Activated CD4-positive, CD25-positive, alpha-beta regulatory T cell treated with anti-CD3 and anti-CD28 coated beads, Interleukin-2, amount 50 U/mL, for 24 hours (primary cell): ENCODE measurements around the gene SEMA3C.

Source experiments
- ATAC-seq, 2 donors: fragments of 150-1000 bp; cut with Tn5 transposase; one replicate each; pipeline ENCODE4 v1.10.0; 2021; ENCODE audit warnings: mild to moderate bottlenecking in 1 of 2, moderate library complexity in 1 of 2

Gene SEMA3C

DNA sequence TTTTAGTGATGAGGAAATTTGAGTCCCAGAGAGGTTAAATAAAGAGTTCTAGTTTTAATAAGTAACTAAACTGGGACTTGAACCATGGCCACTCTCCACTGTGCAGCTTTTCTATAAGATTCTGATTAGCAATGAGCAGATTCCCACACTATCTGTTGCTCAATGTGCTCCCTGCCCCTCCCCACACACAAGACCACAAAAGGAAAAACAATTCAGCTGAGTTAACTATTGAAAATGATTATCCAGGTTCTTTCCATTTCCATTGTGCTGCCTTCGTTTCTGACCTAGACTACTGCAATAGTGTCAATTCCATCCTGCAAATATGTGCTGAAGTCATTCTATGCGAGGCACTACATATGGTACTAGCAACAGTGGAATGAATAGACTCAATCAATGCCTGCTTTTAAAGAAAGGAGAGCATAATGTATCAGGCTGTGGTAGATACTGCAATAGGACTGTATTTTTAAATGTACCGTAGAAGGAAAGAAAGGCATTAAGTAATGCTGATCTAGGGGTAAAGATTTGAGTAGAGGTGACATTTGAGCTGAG is 97.0 kb downstream of the SEMA3C start:
- no peak for ATAC-seq

DNA sequence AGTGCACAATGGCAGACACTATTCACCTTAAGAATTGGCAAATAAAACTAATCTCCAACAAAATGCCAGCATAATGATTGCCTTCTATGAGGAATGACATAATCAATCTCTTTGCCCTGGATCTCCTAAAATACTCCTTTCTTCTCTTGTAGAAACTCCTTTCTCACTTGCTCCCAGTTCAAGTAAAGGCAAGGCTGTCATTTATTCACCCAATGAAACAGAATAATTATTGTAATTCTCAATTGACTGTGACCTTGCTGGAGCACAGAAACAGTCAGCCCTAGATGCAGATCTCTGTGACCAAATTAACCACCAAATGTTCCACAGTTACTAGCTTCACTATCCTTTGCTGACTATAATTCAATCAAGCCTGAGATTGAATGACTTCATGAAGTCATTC is 99.3 kb downstream of the SEMA3C start:
- no peak for ATAC-seq

DNA sequence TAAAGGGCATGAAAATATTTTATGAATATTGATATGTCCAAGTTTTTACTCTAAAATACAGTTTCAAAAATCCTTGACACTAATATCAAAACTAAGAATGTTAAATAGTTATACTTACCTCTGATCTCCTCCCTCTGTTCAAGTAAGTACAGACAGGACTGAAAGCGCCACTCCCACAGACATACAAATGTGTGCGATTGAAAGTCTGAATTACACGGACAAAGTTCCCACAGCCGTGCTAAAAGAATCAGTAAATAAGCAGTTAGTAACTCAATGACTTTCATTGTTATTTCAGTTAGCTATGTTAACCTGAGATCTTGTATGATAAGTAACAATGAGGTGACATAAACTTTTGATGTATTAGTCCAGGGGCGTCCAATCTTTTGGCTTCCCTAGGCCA is 100.7 kb downstream of the SEMA3C start:
- no peak for ATAC-seq

DNA sequence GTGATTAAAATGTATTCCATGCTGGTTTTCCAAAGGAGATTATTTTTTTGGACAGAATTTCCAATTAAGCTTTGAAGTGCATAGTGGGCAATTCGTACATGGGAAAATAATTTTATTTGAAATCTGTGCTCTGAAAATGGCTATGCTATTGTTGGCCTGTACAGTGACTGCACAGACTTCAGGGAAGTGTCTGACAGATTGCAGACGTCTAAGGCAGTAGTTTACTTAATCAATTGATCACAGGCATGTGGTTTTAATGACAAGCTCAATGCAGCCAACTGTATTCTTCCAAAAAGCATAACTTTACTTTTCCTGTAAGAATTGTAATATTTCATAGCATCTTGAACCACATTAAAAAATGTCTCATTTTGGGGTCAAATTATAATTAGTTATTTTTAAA is 102.0 kb downstream of the SEMA3C start:
- ATAC-seq = no peak

DNA sequence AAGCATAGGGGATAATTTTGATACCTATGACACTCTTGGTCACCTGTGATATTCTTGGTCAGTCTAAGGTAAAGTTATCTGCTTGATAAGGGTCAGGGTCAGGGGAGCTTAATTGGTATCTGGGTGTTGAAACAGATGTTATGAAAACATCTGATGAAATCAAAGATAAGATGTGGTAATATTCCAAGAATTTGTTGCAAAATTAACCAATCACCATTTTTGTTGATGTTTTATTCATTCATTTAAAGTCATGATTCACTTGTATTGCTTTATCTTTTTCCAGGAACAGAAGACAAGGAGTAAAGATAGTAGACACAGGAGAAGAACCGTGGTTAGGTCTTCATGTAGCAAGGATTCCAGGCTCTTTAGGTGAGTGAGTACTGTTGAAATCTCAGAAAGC is 103.1 kb downstream of the SEMA3C start:
- no peak for ATAC-seq

DNA sequence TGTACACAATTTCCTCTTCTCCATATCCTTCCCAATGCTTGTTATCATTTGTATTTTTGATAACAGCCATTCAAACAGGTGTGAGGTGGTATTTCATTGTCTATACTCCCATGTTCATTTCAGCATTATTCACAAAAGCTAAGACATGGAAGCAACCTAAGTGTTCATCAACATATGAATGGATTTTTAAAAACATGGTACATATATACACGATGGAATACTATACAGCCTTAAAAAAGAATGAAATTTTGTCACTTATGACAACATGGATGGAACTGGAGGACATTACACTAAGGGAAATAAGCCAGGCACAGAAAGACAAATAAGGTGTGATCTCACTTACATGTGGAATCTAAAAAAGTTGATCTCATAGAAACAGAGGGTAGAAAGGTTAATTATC is 109.3 kb downstream of the SEMA3C start:
- no peak for ATAC-seq

DNA sequence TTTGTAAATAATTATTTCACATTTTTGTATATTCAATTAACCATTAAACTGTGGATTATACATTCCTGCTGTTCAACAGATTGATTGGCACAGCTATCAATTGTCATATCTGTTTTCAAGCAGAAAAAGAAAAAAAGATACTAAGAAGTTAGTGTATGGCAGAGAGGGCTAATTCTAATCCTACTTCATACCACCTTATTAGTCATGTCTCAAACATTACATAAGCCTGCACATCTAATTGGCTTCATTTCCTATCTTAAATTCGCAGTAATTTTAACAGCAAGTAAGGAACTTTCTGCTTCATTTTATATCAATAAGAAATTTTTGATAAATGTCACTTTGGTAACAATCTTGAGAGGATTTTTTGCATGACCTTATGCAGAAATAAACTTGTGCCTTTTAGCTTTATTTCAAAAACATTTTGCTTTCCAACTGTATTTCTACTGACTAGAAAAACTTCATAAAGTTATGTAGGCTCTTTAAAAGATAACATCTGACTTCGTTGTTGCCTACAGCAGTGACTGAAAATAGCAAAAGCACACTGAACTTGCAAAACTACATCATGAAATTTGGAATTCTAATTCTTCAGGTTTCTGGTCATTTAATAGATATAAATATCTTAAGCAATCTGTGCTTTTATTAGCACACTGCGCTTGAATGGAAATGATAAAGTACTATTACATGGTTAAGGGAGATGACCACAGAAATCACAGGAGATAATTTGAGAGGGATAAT is 111.5 kb downstream of the SEMA3C start:
- no peak for ATAC-seq

DNA sequence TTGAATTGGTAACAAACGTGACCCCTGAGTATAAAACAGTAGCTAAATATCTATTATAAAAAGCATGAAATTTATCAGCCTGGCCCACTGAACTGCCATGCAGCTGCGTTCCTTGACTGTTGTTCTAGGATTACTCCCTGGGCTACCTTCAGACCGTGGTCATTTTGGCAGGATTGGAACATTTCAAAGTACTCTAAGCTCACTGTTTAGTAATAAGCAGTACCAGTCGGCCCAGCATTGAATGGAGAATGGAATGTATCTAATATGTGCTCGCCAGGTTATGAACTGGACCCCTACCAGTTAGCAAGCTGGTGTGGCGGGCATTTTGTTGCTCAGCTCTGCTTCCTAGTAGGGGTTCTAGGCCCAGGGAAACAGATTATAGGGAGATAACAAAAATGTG is 112.2 kb downstream of the SEMA3C start:
- no peak for ATAC-seq

DNA sequence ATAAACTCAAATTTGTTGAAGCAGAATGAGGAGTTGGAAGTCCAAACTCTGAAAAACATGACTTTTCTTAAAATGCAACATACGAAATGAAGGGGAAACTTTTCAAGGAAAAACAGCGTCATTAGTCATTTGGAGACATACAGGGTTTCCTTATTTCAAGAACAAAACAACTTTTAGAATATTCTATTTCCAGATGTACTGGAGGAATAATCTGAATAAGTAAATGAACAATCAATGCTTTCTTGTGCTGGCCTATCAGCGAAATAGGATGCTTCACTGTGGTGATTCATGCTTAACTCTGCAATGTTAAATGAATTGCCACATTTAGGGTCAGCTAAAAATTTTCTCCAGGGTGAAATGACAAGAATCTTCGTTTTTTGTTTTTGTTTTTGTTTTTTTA is 114.3 kb downstream of the SEMA3C start:
- no peak for ATAC-seq

DNA sequence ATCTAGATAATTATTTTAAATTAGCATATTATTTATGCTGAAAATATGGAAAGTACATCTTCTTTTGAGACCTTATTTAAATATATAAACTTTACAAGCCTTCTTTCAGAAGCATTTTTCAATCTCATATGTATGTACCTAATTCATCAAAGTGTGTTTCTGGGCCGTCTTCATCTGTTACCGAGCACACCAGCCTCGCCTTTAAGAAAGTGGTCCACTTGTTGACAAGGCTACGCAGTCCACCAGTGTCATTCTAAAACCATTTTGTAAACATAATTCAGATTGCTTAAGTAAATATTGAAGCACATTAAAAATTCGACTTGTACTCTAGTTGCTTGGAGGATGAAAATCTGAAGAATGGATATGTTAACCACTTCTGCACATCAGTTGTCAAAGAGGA is 116.3 kb downstream of the SEMA3C start:
- no peak for ATAC-seq

DNA sequence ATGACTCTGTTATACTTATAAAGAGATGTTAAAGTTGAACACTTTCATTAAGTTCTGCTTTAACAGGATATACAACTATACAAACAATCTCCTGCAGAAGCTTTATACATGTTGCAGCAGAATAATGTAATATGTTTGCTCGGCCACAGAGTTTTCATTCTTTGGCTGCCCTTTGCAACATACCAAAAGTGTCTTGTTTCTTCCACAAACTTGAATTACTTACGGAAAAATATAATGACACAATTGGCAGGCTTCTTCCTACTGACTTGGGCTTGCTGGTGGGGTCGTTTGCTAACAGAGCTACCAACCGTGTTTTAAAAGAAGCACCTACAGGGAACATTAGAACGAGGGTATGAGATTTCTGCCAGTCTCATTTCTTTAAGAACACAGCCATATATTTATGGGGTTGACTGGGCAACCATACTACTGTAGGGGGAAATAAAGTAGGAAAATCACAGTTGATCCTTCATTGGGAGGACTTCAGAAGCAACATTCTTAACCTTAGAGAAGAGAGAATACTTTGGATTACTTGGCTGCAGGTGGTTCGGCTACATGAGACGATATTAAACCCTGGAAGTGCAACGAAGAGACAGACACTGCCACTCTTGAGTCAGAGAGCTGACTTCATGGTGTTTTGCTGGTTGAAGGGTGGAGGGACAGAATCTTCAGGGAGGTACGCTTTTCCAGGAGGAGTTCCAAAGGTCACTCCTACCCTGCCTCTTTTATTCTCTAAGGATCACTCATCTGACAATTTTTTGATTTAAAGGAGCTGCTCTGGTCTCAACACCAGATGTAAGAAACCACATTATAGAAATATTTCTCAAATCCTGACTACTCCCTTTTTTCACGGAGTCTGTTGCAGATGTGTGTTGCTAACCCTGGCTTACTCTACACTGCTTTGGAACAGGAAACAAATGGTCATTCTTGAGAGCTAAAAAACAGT is 123.9 kb downstream of the SEMA3C start:
- ATAC-seq = no peak

DNA sequence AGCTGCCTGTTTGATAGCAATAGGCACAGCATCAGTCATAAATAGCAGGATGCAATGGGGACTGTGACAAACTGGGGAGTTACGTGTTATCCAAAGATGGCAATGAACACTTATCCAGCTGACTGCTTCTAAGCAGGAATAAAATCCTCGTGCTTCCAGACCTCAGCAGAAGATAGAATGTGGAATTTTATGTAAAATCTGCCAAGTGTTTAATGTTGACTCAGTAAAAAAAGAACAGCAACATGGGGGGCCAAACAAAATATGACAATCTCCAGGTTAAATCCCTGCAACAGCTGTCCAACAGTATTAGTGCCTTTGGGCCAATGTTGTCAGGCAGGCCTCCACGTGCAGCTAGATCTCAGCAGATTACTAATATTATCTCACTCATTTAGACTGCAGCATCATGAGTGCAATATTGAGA is 127.3 kb downstream of the SEMA3C start:
- no peak for ATAC-seq

DNA sequence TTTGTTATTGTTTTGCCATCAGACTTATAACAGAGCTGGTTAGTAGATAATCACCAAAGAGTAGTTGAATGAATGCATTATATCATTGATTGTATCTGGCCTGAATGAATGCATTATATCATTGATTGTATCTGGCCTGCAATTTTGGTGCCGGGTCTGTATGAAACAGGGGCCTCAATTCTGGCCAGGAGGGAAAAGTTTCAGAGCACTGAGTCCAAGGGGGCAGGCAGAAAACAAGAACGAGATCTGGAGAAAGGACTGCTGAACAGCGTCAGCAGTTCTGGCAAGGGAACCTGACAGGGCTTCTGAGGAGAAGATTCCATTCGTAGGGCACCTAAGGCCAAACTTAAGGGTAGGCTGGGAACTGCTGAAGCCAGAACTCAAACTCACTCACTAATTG is 128.0 kb downstream of the SEMA3C start:
- ATAC-seq = no peak

DNA sequence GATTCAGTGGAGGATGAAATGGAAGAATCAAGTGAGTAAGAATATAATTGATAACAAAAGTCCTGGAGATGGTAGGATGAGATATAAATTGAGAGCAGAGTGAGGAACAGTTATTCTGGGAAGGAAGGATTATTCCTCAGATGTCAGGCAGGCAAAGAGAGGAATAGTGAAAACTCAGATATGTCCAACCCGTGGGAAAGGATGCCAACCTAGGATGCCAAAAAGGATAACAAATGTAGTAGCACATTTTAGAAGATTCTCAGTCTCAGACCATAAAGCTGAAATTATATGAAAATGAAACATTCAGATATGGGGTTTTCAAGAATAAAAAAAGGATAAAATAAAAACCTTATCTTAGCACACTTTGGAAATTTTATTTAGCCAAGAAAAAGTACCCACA is 131.1 kb downstream of the SEMA3C start:
- ATAC-seq = no peak

DNA sequence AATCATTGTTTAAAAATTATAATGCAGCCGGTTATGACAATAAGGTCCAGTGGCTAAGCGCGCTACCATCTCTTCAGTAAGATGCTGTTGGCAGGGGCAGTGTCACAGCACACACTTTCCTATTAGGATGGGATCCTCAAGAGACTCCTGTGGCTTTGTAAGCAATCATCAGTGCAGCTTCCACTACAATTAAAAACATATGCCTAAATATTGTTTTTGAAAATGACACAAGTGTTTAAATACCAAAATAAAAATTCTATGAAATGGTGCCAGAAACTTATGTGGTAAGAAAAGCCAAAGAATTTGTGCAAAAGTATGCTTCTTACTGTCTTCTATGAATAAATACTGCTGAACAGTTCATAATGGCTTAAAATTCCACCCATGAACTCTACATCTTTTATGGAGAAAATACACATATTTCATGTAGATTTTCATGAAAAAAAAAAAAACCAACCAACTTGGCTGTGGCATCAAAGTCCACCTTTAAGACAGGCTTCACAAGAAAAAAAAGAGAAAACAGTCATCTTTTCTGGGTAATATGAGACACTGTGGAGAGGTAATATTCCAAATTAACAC is 132.8 kb downstream of the SEMA3C start:
- no peak for ATAC-seq

DNA sequence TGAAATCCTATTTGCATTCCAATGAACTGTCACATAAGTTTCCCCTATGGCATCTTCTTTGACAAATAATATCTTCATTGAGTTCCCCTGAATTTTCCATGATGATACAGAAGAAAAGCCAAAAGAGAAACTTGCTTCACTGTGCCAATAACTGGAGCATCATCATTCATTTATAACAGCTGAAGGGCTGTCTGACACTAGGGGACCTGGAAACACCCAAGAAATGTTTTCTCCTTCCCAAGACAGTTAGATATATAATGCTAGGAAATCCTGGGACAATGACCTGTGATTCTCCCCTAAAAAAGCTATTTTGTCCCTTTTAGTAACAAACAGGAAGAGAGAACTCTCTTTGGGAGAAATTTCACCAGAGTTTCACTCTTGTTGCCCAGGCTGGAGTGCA is 133.6 kb downstream of the SEMA3C start:
- no peak for ATAC-seq

DNA sequence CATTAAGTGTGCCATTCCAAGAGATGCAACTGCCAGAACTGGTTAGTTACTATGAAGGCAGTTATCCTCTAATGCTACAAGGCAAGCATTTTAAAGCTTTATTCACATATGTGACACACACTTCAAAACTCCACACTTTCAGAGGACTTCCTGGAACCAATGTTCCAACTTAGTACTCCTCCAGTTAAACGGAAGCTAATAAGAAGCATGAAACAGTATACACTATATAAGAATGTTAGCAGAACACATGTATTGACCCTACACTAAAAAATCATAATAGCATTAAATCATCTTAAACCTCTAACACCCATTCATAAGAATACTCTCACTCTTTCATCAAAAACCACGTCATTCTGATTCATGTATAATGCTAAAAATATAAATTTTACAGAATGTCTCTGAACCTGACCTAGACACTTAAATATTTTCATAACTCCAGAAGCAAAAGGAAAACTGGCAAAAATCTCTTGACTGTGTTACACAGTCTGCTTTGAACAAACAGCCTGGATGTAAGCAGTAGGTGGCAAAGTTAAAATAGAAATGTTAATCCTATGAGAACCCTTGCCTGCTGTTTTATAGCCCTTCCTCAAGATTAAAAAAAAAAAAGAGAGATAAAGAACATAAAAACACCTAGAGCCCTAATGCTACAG is 135.0 kb downstream of the SEMA3C start:
- no peak for ATAC-seq

DNA sequence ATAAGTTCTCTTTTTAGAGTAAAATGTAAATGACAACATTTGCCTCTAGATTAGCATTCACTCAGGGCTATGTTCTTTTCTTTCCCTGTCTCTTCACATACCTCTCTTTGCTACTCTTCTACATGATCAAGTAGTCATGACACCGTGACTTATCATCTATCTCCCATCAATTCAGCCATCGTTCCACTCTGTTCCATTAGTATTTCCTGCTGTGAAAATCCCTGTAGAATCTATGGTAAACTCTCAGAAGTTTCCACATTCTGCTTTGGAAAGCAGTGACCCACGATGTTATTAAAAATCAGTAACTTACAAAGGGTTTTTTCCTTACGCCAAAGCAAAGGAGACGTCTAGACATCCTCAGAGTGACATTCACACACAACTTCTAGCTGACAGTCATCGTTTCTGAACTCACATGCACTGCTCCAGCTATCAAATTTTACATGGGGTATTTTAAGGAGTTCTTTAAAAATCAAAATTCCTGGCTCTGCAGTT is 135.6 kb downstream of the SEMA3C start:
- no peak for ATAC-seq

DNA sequence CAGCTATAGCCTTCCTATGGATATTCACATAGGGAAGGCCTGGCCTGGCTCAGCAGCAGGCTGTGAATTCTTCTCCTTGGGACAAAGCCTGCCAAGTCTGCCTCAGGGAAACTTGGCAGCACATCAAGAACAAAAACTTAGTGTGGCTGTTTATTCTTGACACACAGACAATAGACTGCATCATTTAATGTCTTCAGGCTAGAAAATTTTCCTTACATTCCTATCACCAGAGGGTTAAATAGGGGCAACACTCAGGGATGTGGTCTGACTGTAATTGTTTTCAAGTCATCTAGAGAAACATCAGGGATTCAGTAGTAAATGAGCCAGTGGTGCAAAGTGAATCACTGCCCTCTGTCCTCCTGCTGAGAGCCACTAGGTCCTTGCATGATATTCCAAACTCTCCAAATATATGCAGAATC is 137.3 kb downstream of the SEMA3C start:
- no peak for ATAC-seq

DNA sequence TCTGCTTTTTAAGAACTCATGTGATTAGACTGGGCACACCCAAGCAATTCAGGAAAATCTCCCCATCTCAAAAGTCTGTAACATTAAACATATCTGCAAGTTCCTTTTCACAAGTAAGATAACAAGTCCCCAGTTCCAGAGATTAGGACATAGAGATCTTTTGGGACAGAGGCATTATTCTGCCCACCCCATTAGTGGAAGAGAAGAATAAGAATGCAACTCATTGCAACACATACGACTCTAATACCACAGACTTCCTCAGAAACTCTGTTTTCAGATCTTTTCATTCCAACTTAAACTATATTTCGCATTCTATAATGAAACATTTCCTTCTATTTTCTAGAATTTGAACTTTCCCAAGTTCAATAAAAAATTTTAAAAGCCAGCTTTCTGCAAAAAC is 137.7 kb downstream of the SEMA3C start:
- ATAC-seq = no peak

DNA sequence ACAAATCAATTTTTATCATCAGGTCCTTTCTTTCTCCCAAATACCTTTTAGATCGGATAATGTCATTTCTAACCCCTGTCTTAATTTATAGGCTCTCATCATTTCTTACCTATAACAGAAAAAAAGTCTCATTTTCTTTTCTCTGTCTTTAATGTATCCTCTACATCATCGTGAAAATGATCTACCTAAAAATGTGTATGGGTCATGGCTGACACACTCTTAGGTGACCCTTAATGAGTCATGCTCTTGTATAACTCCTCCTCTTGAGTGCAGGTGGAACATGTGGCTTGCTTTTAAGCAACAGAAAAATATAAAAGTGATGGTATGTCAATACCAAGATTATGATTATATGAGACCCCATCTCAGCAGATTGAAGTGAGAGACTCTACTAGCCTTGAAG is 139.4 kb downstream of the SEMA3C start:
- no peak for ATAC-seq

DNA sequence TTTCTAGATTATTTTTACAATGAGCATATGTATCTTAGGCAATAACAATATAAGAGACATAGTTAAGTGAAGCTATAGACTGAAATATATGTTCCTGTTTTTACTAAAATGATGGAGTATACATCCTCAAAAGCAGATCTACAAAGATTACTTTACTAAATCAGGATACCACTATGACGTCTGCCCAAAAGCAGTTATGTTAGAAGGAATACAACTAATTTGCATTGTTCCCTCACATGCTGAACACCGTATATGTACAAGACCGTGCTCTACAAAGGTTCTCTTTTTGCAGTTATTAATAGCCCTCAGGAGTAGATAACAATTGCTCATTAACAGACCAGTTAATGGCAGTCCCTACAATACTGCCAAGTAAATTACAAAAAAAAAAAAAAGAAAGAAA is 143.0 kb downstream of the SEMA3C start:
- no peak for ATAC-seq

DNA sequence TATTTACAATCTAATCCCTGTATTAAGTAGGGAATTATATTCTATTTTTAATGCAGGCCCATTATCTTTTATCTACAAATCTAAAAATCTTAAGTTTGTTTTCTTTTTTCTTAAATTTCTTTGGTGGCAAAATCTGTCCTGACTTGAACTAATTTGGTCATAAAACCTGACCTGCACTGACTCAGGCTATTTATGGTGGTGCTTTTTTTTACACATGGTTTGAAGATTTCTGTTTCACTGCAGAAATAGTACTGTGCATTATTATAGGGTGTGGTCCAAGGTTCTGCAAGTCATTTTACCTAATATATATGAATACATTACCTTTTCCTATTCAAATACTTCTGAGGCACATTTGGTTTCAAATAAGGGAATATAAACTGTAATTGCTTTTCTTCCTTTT is 143.4 kb downstream of the SEMA3C start:
- no peak for ATAC-seq
